HG03460 (cell line): ENCODE data around the gene SYS1.

Experiments
- ATAC-seq: cut with Tn5 transposase; IDR thresholded peaks from one replicate; pipeline ENCODE4 v1.9.1; 2021; ENCODE audit not compliant: unreplicated experiment

SYS1 gene

GRCh38 chr20:45355209-45356084 lies 7.5 kb upstream of the SYS1 start:
- ATAC-seq = no peak

- no peak for ATAC-seq
These were observed 4.5 kb upstream of the SYS1 start for GRCh38 chr20:45358282-45359068.

DNA sequence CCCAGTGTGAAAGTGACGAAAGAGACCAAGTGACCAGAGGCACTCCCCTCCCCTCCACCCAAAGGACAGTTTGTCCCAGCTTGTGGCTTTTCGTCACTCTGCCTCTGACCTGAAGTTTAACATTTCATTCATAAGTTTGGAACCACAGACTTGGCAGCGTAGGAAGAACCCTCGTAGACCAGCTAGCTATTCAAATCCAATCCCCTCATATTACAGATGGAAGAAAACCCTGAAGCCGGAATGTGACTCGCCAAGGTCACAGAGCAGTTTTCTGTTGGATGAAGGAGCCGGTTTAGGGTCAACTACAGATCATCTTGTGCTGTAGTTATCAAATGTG lies 3.9 kb upstream of the SYS1 start:
- no peak for ATAC-seq

- ATAC-seq = no peak
These were observed 3.4 kb upstream of the SYS1 start for GRCh38 chr20:45359406-45360148.

DNA sequence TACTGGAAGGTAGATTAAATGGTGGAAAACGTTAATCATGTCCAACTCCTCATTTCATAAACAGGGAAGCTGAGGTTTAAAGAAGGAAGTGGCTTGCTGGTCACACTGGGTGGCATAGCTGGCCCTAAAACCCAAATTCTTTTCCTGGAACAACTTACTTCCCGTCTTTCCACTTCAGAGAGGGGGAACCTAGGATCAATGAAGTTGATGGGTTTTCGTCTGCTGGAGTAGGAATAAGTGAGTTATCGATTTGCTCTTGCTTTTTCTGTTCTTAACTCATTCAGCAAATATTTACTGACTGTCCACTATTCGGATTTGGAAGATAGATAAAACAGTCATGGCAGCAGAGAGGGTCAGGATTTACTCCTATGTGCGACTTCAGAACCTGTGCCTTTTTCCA lies 1.2 kb upstream of the SYS1 start:
- no peak for ATAC-seq

DNA sequence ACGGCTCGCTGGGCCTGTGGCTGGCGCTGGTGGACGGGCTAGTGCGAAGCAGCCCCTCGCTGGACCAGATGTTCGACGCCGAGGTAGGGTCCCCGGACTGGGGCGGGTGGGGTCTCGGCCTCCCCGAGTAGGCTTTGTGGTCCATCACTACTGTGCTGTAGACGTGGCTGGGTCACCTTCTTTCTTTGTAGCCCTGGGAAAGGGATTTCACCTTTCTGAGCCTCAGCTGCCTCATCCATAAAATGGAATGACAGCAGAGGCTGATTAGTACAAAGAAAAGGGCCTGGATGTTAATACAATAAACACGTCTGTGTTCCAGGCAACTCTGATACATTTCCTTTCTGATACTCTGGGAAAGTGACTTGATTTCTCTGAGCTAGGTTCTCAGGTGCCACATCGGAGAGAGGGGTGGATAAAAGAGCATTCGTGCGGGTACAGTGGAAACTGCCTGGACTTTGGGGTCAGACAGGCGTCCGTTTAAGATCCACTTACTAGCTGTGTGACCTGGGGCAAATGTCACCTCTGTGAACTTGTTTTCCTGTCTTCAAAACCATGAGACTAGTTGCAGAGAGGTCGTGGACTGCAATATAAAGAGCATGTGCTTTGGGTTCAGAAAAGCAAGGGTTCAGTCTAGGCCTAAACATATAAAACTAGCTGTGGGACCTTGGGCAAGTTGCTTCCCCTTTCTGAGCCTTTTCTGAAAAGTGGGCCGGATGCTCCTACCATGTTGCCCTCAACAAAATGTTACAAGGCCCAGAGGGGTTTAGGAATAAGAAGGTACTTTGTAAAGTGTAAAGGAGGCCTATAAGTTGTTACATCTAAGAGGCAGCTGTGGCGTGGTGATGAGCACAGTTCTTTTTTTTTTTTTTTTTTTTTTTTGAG lies 896 bp downstream of the SYS1 start:
- ATAC-seq = no peak

DNA sequence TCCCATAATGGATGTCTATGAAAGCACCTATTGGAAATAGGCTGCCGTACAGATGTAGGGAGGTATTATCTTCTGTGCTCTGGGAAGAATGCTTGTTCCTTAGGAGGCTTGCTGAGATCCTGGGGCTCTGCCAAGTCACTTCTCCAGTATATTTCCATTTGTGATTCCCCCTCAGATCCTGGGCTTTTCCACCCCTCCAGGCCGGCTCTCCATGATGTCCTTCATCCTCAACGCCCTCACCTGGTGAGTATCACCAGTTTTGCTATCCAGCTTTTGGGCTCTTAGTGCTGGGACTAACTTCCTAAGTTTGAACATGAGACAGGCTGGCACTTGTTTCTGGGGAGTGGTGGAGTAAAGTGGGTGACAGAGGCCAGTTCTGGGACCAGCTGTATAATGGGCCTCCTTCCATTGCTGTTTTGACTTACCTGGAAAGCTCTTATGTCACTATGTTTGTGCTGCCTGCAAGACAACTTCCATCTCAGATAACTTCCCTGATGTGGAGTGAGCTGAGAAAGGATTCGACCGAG lies 2.6 kb downstream of the SYS1 start:
- ATAC-seq = no peak

DNA sequence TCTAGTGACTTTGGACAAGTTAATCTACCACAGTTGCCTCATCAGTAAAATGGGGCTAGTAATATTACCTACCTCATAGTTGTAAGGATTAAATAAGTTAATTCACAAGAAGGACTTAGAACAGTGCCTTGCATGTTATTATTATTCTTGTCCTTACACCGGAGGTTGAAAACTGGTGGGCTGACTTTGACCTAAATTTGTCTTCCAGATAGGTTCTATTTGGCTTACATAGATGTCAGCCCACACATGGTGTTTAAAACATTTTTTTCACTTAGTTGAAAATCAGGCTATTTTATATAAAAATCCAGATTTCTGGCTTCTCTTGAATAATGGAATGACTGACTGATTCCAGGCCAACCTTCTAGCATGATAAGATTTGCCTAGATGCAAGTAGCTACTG lies 3.2 kb downstream of the SYS1 start:
- ATAC-seq = no peak

DNA sequence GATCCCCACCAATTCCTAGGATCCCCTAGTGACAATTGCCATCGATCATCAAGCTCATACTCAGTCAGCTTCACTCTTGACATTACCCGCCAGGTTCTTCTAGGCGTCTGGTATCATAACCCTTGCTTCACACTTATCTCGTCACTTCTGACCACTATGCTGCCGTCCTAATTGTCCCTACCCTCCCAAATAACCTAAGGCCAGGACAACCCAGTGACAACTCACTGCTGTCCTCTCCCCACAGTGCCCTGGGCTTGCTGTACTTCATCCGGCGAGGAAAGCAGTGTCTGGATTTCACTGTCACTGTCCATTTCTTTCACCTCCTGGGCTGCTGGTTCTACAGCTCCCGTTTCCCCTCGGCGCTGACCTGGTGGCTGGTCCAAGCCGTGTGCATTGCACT lies 3.7 kb downstream of the SYS1 start:
- ATAC-seq = no peak

DNA sequence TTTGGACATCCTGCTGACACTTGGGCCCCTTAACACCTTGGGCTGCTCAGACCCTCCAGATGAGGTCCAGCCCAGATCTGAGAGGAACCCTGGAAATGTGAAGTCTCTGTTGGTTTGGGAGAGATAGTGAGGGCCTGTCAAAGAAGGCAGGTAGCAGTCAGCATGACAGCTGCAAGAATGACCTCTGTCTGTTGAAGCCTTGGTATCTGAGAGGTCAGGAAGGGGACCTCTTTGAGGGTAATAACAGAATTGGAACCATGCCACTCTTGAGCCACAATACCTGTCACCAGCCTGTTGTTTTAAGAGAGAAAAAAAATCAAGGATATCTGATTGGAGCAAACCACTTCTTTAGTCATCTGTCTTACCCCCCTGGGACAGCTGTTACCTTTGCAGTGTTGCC lies 4.2 kb downstream of the SYS1 start:
- ATAC-seq = no peak

- peak; percentile 81 for ATAC-seq
These were observed 5.4 kb downstream of the SYS1 start for GRCh38 chr20:45368221-45368980.

GRCh38 chr20:45370571-45371160 lies 7.7 kb downstream of the SYS1 start:
- ATAC-seq = no peak

GRCh38 chr20:45372241-45372640 lies 9.3 kb downstream of the SYS1 start:
- ATAC-seq = no peak

- no peak for ATAC-seq
These were observed 9.8 kb downstream of the SYS1 start for GRCh38 chr20:45372646-45373352.

DNA sequence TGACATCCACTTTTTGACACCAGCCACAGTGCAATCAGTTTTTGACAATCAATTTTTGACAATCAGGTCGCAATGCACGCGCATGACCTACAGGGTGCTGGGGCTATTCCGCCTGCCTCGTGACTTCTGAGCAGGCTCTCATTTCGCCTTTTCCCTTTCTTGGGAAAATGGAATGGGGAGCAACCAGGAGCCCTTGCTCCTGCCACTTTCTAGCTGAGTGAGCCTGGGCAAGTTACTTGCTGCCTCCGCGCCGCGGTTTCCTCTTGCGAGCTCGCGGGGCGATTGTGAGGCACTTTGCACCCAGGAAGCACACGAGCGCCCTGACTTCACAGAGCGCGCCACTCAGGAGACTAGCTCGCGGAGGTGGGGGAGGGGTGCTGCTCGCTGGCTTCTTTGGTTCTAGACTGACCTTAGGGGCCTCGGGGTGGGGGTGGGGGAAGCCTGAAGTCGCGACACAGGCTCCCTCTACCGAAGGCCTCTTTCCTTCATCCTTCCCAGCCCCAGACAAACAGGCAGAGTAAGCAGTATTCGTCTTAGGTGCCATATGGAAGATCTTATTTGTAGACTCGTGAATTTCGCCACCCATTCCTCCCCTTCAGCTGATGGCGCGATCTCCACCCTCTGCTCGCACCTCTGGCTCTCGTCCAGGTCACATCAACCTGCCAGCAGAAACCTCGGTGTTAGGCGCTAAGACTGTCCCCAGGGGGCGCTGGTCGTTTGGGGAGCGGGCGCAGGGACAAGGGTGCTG lies 10.6 kb downstream of the SYS1 start:
- ATAC-seq = peak; percentile 73

GRCh38 chr20:45374101-45374467 lies 11.1 kb downstream of the SYS1 start:
- no peak for ATAC-seq

- ATAC-seq = no peak
These were observed 12.0 kb downstream of the SYS1 start for GRCh38 chr20:45374966-45375365.

GRCh38 chr20:45377269-45377668 lies 14.3 kb downstream of the SYS1 start:
- no peak for ATAC-seq
